Right lobe of liver (tissue), 4 donors: Measurements from ENCODE around the gene HSD3B2.

Experiments used
- POLR2A ChIP-seq: fragments of 450-650 bp; IDR thresholded peaks from one replicate; pipeline ENCODE4 v1.6.1; 2017; ENCODE audit warnings: antibody characterized with exemption, mild to moderate bottlenecking
- TF ChIP-seq, protein P1 (sequence below), 4 donors: fragments of 200-600 bp in 3 of 4; fragments of 450-650 bp in 1 of 4; IDR thresholded peaks; one replicate each; pipeline versions ENCODE4 v1.5.1 to v1.8.0; 2016 to 2022; ENCODE audit warnings: antibody characterized with exemption in 4 of 4, mild to moderate bottlenecking in 2 of 4
- donor health status: DM: no; HTN: no; CAD: no.
- donor health status: DM: no; HTN: no; CAD: no.
- donor health status: DM: no; HTN: yes; CAD: no.

GRCh38 chr1:119391749-119392148, 23.2 kb upstream of the HSD3B2 start:
- TF ChIP-seq, protein P1, sequence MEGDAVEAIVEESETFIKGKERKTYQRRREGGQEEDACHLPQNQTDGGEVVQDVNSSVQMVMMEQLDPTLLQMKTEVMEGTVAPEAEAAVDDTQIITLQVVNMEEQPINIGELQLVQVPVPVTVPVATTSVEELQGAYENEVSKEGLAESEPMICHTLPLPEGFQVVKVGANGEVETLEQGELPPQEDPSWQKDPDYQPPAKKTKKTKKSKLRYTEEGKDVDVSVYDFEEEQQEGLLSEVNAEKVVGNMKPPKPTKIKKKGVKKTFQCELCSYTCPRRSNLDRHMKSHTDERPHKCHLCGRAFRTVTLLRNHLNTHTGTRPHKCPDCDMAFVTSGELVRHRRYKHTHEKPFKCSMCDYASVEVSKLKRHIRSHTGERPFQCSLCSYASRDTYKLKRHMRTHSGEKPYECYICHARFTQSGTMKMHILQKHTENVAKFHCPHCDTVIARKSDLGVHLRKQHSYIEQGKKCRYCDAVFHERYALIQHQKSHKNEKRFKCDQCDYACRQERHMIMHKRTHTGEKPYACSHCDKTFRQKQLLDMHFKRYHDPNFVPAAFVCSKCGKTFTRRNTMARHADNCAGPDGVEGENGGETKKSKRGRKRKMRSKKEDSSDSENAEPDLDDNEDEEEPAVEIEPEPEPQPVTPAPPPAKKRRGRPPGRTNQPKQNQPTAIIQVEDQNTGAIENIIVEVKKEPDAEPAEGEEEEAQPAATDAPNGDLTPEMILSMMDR (IDR thresholded peaks at IDR 0.05) = no peak
- no peak for TF ChIP-seq POLR2A
